ENCODE measurements around the gene HS3ST3A1. TPM values are rescaled to one million over a fixed set of nuclear protein-coding genes. Genes with fewer than 3 reads are reported as not detected.

HS3ST3A1 gene
- total and polyA plus RNA-seq, 4 experiments from 2014 or later, result 1.8 to 4.4 (median 3.1) TPM

DNA sequence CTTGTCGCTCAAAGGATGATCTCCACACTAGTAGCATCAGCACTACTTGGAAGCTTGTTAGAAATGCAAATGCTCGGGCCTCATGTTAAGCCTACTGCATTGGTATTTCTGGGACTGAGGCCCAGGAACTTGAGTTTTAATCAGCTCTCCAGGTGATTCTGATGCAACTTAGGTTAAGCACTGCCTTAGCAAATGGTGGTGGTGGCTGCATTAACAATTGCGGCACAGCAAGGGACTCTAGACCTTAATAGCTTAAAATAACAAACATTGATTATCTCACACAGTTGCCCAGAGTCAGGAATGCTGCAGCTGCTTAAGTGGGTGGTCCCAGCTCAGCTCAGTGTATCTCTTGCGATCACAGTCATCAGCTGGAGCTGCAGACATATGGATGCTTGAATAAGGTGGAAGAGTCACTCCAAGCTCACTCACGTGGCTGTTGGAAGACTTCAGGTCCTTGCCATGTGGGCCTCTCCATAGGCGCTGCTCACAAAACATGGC, 25.8 kb downstream of the HS3ST3A1 start:
- CTCF ChIA-PET (ENCODE audit: partially characterized antibody), result no interaction called here

GRCh38 chr17:13575466-13575865, 26.3 kb downstream of the HS3ST3A1 start:
- Histone ChIP-seq H3K4me3 (ENCODE audit: low read length in 2 of 2) (no peak overlapping the region), H3K36me3 (ENCODE audit: insufficient read depth, low read length) (no peaks in the 10 kb centered on the region), H3K27me3 (ENCODE audit: insufficient read depth, low read length) (no peaks in the 10 kb centered on the region), H3K9me3 (ENCODE audit: control insufficient read depth in 1 of 2, low read length in 2 of 2) (no peaks in the 10 kb centered on the region), H3K27ac (ENCODE audit: low read depth, low read length) (no peak overlapping the region), H3K4me1 (ENCODE audit: insufficient read depth, low read length) (no peaks in the 10 kb centered on the region)
- H3K27me3 Mint-ChIP-seq, result peaks cover 27 to 28% of the 10 kb centered on the region in 2 donors
- ChIA-PET CTCF (ENCODE audit: partially characterized antibody) (no interaction called here), POLR2A (ENCODE audit: partially characterized antibody) (no interaction called here)
- peaks cover 0 to 7% (median 0%) of the 10 kb centered on the region in 8 donors for H3K9me3 Mint-ChIP-seq
- intact Hi-C loops (cut with micrococcal nuclease), result no loop called here
- H3K4me1 Mint-ChIP-seq, result no peaks in the 10 kb centered on the region
- no peak overlapping the region for H3K4me3 Mint-ChIP-seq
- DNase-seq, result no peak
- no peak overlapping the region for H3K27ac Mint-ChIP-seq
- H3K36me3 Mint-ChIP-seq, result no peaks in the 10 kb centered on the region

More for the DNA sequence above, 25.8 kb downstream of the HS3ST3A1 start:
- no peaks in the 10 kb centered on the region for H3K9me3 ChIP-seq (ENCODE audit: control insufficient read depth in 1 of 2, low read length in 2 of 2)
- Mint-ChIP-seq H3K9me3 (peaks cover 0 to 7% (median 0%) of the 10 kb centered on the region in 8 donors), H3K4me3 (no peak overlapping the region), H3K27ac (no peak overlapping the region), H3K36me3 (no peaks in the 10 kb centered on the region), H3K4me1 (no peaks in the 10 kb centered on the region), H3K27me3 (peaks cover 27% of the 10 kb centered on the region in 2 donors)
- H3K27me3 ChIP-seq (ENCODE audit: insufficient read depth, low read length), result no peaks in the 10 kb centered on the region
- POLR2A ChIA-PET (ENCODE audit: partially characterized antibody), result interaction anchor here (0.6 kb wide), 1 partner anchor 727 kb away, joined by 3 read pairs; no protein-coding TSS in a partner anchor
- no peak for DNase-seq
- H3K27ac ChIP-seq (ENCODE audit: low read depth, low read length), result no peak overlapping the region
- intact Hi-C loops (cut with micrococcal nuclease), result no loop called here
- no peak overlapping the region for H3K4me3 ChIP-seq (ENCODE audit: low read length in 2 of 2)
- H3K36me3 ChIP-seq (ENCODE audit: insufficient read depth, low read length), result no peaks in the 10 kb centered on the region
- H3K4me1 ChIP-seq (ENCODE audit: insufficient read depth, low read length), result no peaks in the 10 kb centered on the region

DNA sequence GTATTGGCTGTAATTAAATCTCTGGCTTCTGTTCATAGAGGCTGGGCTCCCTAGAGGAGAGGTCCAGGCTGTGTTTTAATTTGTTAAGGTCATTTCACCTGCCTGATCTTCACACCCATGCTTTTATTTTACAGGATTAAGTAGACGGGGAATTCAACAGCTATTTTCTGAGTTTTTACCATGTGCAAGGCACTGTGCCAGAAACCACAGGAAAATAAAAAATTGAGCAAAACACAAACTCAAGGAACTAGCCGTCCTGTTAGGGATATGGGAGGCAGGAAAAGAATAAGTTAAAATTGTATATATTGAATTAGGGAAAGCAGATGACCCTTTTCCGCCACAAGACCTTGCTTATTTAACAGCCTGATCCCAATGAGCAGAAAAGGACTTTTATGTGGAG, 29.1 kb downstream of the HS3ST3A1 start:
- Mint-ChIP-seq H3K4me3 (no peak overlapping the region), H3K9me3 (peaks cover 0 to 7% (median 0%) of the 10 kb centered on the region in 8 donors), H3K27me3 (peaks cover 25 to 27% of the 10 kb centered on the region in 2 donors), H3K36me3 (no peaks in the 10 kb centered on the region), H3K27ac (no peak overlapping the region), H3K4me1 (no peaks in the 10 kb centered on the region)
- ChIA-PET CTCF (ENCODE audit: partially characterized antibody) (no interaction called here), POLR2A (ENCODE audit: partially characterized antibody) (no interaction called here)
- H3K36me3 ChIP-seq (ENCODE audit: insufficient read depth, low read length), result no peaks in the 10 kb centered on the region
- no peak for DNase-seq
- no peaks in the 10 kb centered on the region for H3K27me3 ChIP-seq (ENCODE audit: insufficient read depth, low read length)
- no peak overlapping the region for H3K4me3 ChIP-seq (ENCODE audit: low read length in 2 of 2)
- no peak overlapping the region for H3K27ac ChIP-seq (ENCODE audit: low read depth, low read length)
- intact Hi-C loops (cut with micrococcal nuclease), result no loop called here
- no peaks in the 10 kb centered on the region for H3K9me3 ChIP-seq (ENCODE audit: control insufficient read depth in 1 of 2, low read length in 2 of 2)
- no peaks in the 10 kb centered on the region for H3K4me1 ChIP-seq (ENCODE audit: insufficient read depth, low read length)

DNA sequence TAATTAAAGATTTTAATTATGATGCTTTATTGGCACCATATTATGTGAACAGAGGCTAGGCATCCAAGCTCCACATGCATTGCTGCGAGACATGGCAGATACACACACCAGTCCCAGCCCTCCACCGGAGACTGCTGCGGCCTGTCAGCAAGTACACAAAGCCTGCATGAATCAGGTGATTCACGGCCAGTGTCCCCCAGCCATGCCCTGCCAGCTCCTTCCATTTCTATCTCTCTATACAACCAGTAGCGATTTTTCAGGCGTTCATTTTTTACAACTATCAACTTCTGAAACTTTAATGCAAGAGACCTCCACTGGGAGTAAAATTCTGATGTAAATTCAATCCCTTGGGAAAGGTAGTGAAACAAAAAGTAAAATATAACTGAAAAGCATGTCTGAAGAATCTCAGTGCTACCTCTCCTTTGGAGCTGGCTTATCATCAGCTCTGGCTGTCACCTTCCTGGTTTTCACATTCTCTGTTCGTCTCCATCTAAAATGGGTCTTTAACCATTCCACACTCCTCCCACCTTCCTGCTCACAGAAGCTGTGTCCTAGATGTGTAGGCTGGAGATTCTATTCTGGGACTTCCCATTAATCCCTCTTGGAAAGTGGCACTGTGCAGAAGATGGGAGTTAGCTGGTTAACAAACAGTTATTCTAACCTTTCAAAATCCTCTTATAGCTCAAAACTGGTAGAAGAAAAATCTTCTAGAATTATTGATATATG, 32.2 kb downstream of the HS3ST3A1 start:
- peaks cover 6 to 13% (median 10%) of the 10 kb centered on the region in 4 donors for H3K4me1 Mint-ChIP-seq
- ChIA-PET POLR2A (ENCODE audit: partially characterized antibody) (no interaction called here), CTCF (ENCODE audit: partially characterized antibody) (no interaction called here)
- H3K27me3 ChIP-seq (ENCODE audit: insufficient read depth, low read length), result no peaks in the 10 kb centered on the region
- H3K27ac Mint-ChIP-seq, result no peak overlapping the region
- H3K36me3 ChIP-seq (ENCODE audit: insufficient read depth, low read length), result no peaks in the 10 kb centered on the region
- H3K4me1 ChIP-seq (ENCODE audit: insufficient read depth, low read length), result no peaks in the 10 kb centered on the region
- DNase-seq, result no peak
- no peak overlapping the region for H3K4me3 Mint-ChIP-seq
- no peak overlapping the region for H3K4me3 ChIP-seq (ENCODE audit: low read length in 2 of 2)
- H3K27me3 Mint-ChIP-seq, result peaks cover 6 to 15% of the 10 kb centered on the region in 2 donors
- H3K9me3 ChIP-seq (ENCODE audit: control insufficient read depth in 1 of 2, low read length in 2 of 2), result no peaks in the 10 kb centered on the region
- H3K27ac ChIP-seq (ENCODE audit: low read depth, low read length), result no peak overlapping the region
- H3K9me3 Mint-ChIP-seq, result peaks cover 0 to 7% (median 0%) of the 10 kb centered on the region in 8 donors
- intact Hi-C loops (cut with micrococcal nuclease), result no loop called here
- no peaks in the 10 kb centered on the region for H3K36me3 Mint-ChIP-seq

DNA sequence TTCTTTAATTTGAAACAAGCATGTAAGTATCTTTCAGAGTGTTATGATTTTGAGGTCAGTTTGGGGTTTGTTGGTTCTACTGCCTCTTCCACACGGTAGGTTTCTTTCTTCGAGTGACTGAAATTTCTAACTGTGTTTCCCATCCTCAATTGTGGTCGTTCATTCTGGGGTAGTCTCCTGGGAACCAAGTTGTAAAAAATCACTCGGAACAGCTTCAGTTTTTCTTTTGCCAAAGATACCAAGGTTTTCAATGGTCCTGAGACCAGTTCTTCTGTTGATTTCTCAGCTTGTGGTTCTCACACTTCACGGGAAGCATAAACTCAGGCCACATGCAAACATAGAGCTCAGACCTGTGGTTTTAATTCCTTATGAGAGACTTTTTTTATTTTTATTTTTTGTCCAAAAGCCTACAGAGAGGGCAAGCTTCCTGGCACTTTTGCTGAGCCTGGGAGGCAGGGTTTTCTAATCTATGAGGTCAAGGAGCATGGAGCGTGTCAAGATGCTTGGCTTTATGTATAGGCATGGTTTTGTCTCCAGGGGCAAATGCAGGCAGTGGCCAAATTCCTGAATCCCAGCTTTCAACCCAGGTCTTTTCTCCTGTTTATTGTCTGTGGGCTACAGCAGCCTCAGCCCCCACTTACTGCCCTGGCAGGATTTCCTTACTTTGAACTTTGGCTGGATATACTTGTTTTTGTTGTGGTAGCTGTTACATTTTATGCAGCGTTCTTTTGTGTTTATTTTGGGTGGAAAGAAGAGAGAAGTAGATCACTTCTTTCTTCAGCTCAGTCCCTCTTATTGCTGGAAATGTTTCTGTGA, 32.9 kb downstream of the HS3ST3A1 start:
- peaks cover 6 to 13% (median 10%) of the 10 kb centered on the region in 4 donors for H3K4me1 Mint-ChIP-seq
- POLR2A ChIA-PET (ENCODE audit: partially characterized antibody), result no interaction called here

GRCh38 chr17:13563866-13564265, 37.9 kb downstream of the HS3ST3A1 start:
- intact Hi-C loops (cut with micrococcal nuclease), result no loop called here
- H3K4me3 Mint-ChIP-seq, result no peak overlapping the region
- ChIA-PET POLR2A (ENCODE audit: partially characterized antibody) (no interaction called here), CTCF (ENCODE audit: partially characterized antibody) (no interaction called here)
- no peaks in the 10 kb centered on the region for H3K36me3 ChIP-seq (ENCODE audit: insufficient read depth, low read length)
- peaks cover 0 to 7% (median 0%) of the 10 kb centered on the region in 8 donors for H3K9me3 Mint-ChIP-seq
- H3K27ac ChIP-seq (ENCODE audit: low read depth, low read length), result no peak overlapping the region
- no peak overlapping the region for H3K27ac Mint-ChIP-seq
- no peaks in the 10 kb centered on the region for H3K27me3 ChIP-seq (ENCODE audit: insufficient read depth, low read length)
- no peaks in the 10 kb centered on the region for H3K9me3 ChIP-seq (ENCODE audit: control insufficient read depth in 1 of 2, low read length in 2 of 2)
- no peaks in the 10 kb centered on the region for H3K4me1 ChIP-seq (ENCODE audit: insufficient read depth, low read length)
- peaks cover 2% of the 10 kb centered on the region in 2 donors for H3K27me3 Mint-ChIP-seq
- H3K36me3 Mint-ChIP-seq, result no peaks in the 10 kb centered on the region
- peaks cover 6 to 13% (median 10%) of the 10 kb centered on the region in 4 donors for H3K4me1 Mint-ChIP-seq
- H3K4me3 ChIP-seq (ENCODE audit: low read length in 2 of 2), result no peak overlapping the region
- DNase-seq, result no peak

More for the DNA sequence above, 32.9 kb downstream of the HS3ST3A1 start:
- no peaks in the 10 kb centered on the region for H3K4me1 ChIP-seq (ENCODE audit: insufficient read depth, low read length)
- Mint-ChIP-seq H3K4me3 (no peak overlapping the region), H3K27ac (no peak overlapping the region), H3K27me3 (peaks cover 6 to 11% of the 10 kb centered on the region in 2 donors), H3K36me3 (no peaks in the 10 kb centered on the region), H3K9me3 (peaks cover 0 to 7% (median 0%) of the 10 kb centered on the region in 8 donors)
- no peaks in the 10 kb centered on the region for H3K27me3 ChIP-seq (ENCODE audit: insufficient read depth, low read length)
- intact Hi-C loops (cut with micrococcal nuclease), result no loop called here
- H3K27ac ChIP-seq (ENCODE audit: low read depth, low read length), result no peak overlapping the region
- no peaks in the 10 kb centered on the region for H3K9me3 ChIP-seq (ENCODE audit: control insufficient read depth in 1 of 2, low read length in 2 of 2)
- DNase-seq, result no peak
- CTCF ChIA-PET (ENCODE audit: partially characterized antibody), result no interaction called here
- no peaks in the 10 kb centered on the region for H3K36me3 ChIP-seq (ENCODE audit: insufficient read depth, low read length)
- no peak overlapping the region for H3K4me3 ChIP-seq (ENCODE audit: low read length in 2 of 2)

DNA sequence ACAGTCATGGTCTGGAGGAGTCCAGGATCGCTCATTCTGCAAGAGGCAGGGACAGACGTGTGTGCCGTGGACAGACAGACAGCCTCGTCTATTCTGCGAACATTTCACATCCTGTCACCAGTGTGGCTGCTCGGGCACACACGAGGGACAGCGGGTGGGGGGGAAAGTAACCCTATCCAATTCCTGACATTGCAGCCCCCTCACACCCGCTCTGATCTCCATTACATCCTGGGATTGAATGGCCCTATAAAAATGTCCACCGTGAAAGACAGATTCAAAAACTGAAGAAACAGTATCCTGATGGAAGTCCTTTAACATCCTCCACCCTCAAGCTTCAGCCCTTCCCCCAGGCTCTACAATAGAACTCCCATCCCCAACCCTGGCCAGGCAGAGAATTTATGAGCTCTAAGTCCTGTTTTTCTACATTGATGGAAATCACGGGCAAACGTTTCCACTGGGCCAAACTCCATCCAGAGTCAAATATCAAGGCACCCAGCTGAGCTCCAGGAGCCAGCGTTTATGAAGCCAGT, 39.4 kb downstream of the HS3ST3A1 start:
- ChIA-PET POLR2A (ENCODE audit: partially characterized antibody) (no interaction called here), CTCF (ENCODE audit: partially characterized antibody) (no interaction called here)
- Histone ChIP-seq H3K9me3 (ENCODE audit: control insufficient read depth in 1 of 2, low read length in 2 of 2) (no peaks in the 10 kb centered on the region), H3K4me1 (ENCODE audit: insufficient read depth, low read length) (no peaks in the 10 kb centered on the region), H3K27ac (ENCODE audit: low read depth, low read length) (no peak overlapping the region), H3K4me3 (ENCODE audit: low read length in 2 of 2) (no peak overlapping the region), H3K27me3 (ENCODE audit: insufficient read depth, low read length) (no peaks in the 10 kb centered on the region), H3K36me3 (ENCODE audit: insufficient read depth, low read length) (no peaks in the 10 kb centered on the region)
- no peak for DNase-seq
- intact Hi-C loops (cut with micrococcal nuclease), result no loop called here
- no peak overlapping the region for H3K27ac Mint-ChIP-seq
- H3K4me3 Mint-ChIP-seq, result no peak overlapping the region
- H3K36me3 Mint-ChIP-seq, result no peaks in the 10 kb centered on the region
- peaks cover 0 to 3% (median 0%) of the 10 kb centered on the region in 8 donors for H3K9me3 Mint-ChIP-seq
- H3K27me3 Mint-ChIP-seq, result peaks cover 2% of the 10 kb centered on the region in 2 donors
- peaks cover 6 to 13% (median 10%) of the 10 kb centered on the region in 4 donors for H3K4me1 Mint-ChIP-seq

Measured in CD4-positive, alpha-beta memory T cell (primary cell).